GM12878 (cell line): ENCODE data around the gene SKAP1. TPM values are rescaled to one million over a fixed set of nuclear protein-coding genes. Genes with fewer than 3 reads are reported as not detected.

ENCODE experiments used
- CBFB ChIP-seq: IDR thresholded peaks from 2 replicates; pipeline ENCODE4 v1.6.1; 2016; ENCODE audit warnings: antibody characterized with exemption, low read depth
- HDAC2 ChIP-seq: fragments of 200-600 bp; sonication (generic); IDR thresholded peaks from 2 replicates; pipeline ENCODE4 v1.6.1; 2017
- IRF4 ChIP-seq: IDR thresholded peaks from 2 replicates; pipeline ENCODE4 v1.6.1; 2011; ENCODE audit warnings: low read depth, low read length
- MTA2 ChIP-seq: fragments of 450-650 bp; IDR thresholded peaks from 2 replicates; pipeline ENCODE4 v1.6.1; 2016; ENCODE audit warnings: low read depth, mild to moderate bottlenecking, moderate library complexity
- MTA3 ChIP-seq: IDR thresholded peaks from 2 replicates; pipeline ENCODE4 v1.6.1; 2012; ENCODE audit warnings: low read length, inconsistent platforms, borderline replicate concordance
- PML ChIP-seq: IDR thresholded peaks from 2 replicates; pipeline ENCODE4 v1.6.1; 2012; ENCODE audit warnings: low read length, inconsistent platforms
- POU2F2 ChIP-seq: IDR thresholded peaks from 3 replicates; pipeline ENCODE4 v1.6.1; 2011; ENCODE audit warnings: low read depth, mild to moderate bottlenecking, low read length, borderline replicate concordance
- RCOR1 ChIP-seq: conservative IDR thresholded peaks from 2 replicates; pipeline ENCODE4 v1.6.1; 2012; ENCODE audit warnings: low read depth, low read length, improper control_type of control experiment
- RFX5 ChIP-seq: IDR thresholded peaks from 2 replicates; pipeline ENCODE4 v1.6.1; 2011; ENCODE audit warnings: low read depth, low read length, improper control_type of control experiment
- WRNIP1 ChIP-seq: IDR thresholded peaks from 2 replicates; pipeline ENCODE4 v1.6.1; 2011; ENCODE audit warnings: low read depth, low read length, improper control_type of control experiment, borderline replicate concordance
- polyA plus RNA-seq, 11 experiments: library from polyadenylated mRNA; depleted of rRNA in 4 of 11; unstranded in 6 of 11; stranded (reverse) in 5 of 11; fragments of >200 nt; fragmentation: Nextera tagmentation in 4 of 11; fragmentation: Illumina TruSeq in 1 of 11; extraction: Ambion mirVana in 4 of 11; extraction: Trizol in 1 of 11; gene quantifications; 1 replicate in 1 of 11; 2 replicates in 10 of 11; pipeline versions ENCODE4 v1.2.1 to v1.2.3, GENCODE V29; 2011 to 2016; ENCODE audit warnings: inconsistent platforms in 2 of 11, missing spikeins in 2 of 11, low read depth in 1 of 11
- total RNA-seq, 4 experiments: library from RNA; depleted of rRNA in 3 of 4; stranded (reverse); fragments of >200 nt in 3 of 4; fragmentation: Illumina TruSeq in 1 of 4; extraction: Trizol in 1 of 4; gene quantifications; 2 replicates each; pipeline versions ENCODE4 v1.2.1 to v1.2.3, GENCODE V29; 2013 to 2021
- TF ChIP-seq, protein P1 (sequence below): IDR thresholded peaks from 2 replicates; pipeline ENCODE4 v1.6.1; 2011; ENCODE audit warnings: borderline replicate concordance, low read depth, mild to moderate bottlenecking, moderate library complexity, low read length; ENCODE audit not compliant: insufficient read depth, poor library complexity, severe bottlenecking
- TF ChIP-seq, protein P2 (sequence below): fragments of 450-650 bp; IDR thresholded peaks from 2 replicates; pipeline ENCODE4 v1.6.1; 2017; ENCODE audit warnings: borderline replicate concordance
- TF ChIP-seq, protein P3 (sequence below): fragments of 450-650 bp; IDR thresholded peaks from 2 replicates; pipeline ENCODE4 v1.6.1; 2018; ENCODE audit warnings: mild to moderate bottlenecking, low read depth, moderate library complexity; ENCODE audit not compliant: partially characterized antibody
- TF ChIP-seq, protein P4 (sequence below): fragments of 450-650 bp; IDR thresholded peaks from 2 replicates; pipeline ENCODE4 v1.6.1; 2016; ENCODE audit warnings: mild to moderate bottlenecking, moderate library complexity, borderline replicate concordance

SKAP1 gene
- total and polyA plus RNA-seq, 10 of the 15 experiments (the other 5 are each of a cell fraction or from before 2014, with no cell fraction given) = 17.1 to 97.6 (median 35.9) TPM

DNA sequence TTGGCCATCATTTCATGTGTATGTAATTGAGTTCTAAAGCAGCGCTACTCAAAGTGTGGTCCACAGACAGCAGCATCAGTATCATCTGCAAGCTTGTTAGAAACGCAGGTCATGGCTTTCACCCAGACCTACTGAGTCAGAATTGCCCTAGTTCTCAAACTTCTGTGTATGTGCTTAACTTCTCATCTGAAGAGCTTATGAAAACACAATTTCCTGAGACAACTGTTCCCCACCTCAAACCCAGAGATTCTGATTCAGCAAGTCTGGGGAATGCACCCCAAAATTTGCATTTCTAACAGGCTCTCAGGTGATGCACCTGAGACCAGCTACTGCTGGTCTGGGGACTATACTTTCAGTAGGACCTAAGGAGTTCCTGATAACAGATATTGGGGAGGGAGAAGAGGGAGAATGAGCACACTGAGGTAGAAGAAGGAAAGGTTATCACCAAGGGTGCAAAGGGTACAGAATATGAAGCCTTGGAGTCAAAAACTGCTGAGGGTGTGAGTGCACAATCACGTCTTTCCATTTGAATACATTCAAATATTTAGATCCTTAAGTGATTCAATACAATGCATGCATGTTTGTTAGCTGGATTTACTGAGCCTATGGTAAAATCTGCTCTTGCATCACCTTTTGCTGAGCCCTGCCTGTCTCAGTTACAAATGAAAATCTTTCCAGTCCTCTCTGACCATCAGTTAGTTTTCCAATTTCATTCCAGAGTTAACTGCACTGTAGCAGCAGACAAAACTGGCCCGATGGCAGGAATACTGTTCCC is 29.2 kb upstream of the SKAP1 start (continued):
- TF ChIP-seq, protein P1, sequence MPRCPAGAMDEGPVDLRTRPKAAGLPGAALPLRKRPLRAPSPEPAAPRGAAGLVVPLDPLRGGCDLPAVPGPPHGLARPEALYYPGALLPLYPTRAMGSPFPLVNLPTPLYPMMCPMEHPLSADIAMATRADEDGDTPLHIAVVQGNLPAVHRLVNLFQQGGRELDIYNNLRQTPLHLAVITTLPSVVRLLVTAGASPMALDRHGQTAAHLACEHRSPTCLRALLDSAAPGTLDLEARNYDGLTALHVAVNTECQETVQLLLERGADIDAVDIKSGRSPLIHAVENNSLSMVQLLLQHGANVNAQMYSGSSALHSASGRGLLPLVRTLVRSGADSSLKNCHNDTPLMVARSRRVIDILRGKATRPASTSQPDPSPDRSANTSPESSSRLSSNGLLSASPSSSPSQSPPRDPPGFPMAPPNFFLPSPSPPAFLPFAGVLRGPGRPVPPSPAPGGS = no peak
- no peak for TF ChIP-seq HDAC2
- TF ChIP-seq RCOR1 = no peak
- TF ChIP-seq MTA3 = no peak
- TF ChIP-seq, protein P2, sequence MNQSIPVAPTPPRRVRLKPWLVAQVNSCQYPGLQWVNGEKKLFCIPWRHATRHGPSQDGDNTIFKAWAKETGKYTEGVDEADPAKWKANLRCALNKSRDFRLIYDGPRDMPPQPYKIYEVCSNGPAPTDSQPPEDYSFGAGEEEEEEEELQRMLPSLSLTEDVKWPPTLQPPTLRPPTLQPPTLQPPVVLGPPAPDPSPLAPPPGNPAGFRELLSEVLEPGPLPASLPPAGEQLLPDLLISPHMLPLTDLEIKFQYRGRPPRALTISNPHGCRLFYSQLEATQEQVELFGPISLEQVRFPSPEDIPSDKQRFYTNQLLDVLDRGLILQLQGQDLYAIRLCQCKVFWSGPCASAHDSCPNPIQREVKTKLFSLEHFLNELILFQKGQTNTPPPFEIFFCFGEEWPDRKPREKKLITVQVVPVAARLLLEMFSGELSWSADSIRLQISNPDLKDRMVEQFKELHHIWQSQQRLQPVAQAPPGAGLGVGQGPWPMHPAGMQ = no peak
- TF ChIP-seq, protein P3, sequence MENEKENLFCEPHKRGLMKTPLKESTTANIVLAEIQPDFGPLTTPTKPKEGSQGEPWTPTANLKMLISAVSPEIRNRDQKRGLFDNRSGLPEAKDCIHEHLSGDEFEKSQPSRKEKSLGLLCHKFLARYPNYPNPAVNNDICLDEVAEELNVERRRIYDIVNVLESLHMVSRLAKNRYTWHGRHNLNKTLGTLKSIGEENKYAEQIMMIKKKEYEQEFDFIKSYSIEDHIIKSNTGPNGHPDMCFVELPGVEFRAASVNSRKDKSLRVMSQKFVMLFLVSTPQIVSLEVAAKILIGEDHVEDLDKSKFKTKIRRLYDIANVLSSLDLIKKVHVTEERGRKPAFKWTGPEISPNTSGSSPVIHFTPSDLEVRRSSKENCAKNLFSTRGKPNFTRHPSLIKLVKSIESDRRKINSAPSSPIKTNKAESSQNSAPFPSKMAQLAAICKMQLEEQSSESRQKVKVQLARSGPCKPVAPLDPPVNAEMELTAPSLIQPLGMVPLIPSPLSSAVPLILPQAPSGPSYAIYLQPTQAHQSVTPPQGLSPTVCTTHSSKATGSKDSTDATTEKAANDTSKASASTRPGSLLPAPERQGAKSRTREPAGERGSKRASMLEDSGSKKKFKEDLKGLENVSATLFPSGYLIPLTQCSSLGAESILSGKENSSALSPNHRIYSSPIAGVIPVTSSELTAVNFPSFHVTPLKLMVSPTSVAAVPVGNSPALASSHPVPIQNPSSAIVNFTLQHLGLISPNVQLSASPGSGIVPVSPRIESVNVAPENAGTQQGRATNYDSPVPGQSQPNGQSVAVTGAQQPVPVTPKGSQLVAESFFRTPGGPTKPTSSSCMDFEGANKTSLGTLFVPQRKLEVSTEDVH = no peak
- no peak for TF ChIP-seq WRNIP1
- TF ChIP-seq PML = no peak
- TF ChIP-seq MTA2 = no peak
- 0 out of 2 replicates have a peak, but pooled peaks have one; percentile 6 for TF ChIP-seq IRF4
- peak; percentile 72; the same call in 1 of the 3 replicates for TF ChIP-seq POU2F2
- no peak for TF ChIP-seq RFX5
- TF ChIP-seq, protein P4, sequence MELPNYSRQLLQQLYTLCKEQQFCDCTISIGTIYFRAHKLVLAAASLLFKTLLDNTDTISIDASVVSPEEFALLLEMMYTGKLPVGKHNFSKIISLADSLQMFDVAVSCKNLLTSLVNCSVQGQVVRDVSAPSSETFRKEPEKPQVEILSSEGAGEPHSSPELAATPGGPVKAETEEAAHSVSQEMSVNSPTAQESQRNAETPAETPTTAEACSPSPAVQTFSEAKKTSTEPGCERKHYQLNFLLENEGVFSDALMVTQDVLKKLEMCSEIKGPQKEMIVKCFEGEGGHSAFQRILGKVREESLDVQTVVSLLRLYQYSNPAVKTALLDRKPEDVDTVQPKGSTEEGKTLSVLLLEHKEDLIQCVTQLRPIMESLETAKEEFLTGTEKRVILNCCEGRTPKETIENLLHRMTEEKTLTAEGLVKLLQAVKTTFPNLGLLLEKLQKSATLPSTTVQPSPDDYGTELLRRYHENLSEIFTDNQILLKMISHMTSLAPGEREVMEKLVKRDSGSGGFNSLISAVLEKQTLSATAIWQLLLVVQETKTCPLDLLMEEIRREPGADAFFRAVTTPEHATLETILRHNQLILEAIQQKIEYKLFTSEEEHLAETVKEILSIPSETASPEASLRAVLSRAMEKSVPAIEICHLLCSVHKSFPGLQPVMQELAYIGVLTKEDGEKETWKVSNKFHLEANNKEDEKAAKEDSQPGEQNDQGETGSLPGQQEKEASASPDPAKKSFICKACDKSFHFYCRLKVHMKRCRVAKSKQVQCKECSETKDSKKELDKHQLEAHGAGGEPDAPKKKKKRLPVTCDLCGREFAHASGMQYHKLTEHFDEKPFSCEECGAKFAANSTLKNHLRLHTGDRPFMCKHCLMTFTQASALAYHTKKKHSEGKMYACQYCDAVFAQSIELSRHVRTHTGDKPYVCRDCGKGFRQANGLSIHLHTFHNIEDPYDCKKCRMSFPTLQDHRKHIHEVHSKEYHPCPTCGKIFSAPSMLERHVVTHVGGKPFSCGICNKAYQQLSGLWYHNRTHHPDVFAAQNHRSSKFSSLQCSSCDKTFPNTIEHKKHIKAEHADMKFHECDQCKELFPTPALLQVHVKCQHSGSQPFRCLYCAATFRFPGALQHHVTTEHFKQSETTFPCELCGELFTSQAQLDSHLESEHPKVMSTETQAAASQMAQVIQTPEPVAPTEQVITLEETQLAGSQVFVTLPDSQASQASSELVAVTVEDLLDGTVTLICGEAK = no peak
- no peak for TF ChIP-seq CBFB
